Liver (tissue), 3 donors: ENCODE results near the gene SENP1.

ENCODE experiments used
- CTCF ChIP-seq: fragments of 150-350 bp; IDR thresholded peaks from 2 replicates; pipeline ENCODE4 v1.5.1; 2017; ENCODE audit warnings: improper control_type of control experiment, low read depth, low read length; ENCODE audit not compliant: missing input control
- FOXA1 ChIP-seq: IDR thresholded peaks from 2 replicates; pipeline ENCODE4 v1.6.1; 2016; ENCODE audit warnings: antibody characterized with exemption
- HNF4A ChIP-seq, 2 donors: conservative IDR thresholded peaks; 2 replicates each; pipeline ENCODE4 v1.6.1; 2016; ENCODE audit warnings: antibody characterized with exemption in 2 of 2, mild to moderate bottlenecking in 2 of 2
- JUND ChIP-seq, 2 donors: IDR thresholded peaks; 2 replicates each; pipeline ENCODE4 v1.6.1; 2016; ENCODE audit warnings: antibody characterized with exemption in 2 of 2
- RAD21 ChIP-seq, 2 donors: IDR thresholded peaks; 2 replicates each; pipeline ENCODE4 v1.6.1; 2016; ENCODE audit warnings: antibody characterized with exemption in 2 of 2, mild to moderate bottlenecking in 2 of 2
- REST ChIP-seq: IDR thresholded peaks from 2 replicates; pipeline ENCODE4 v1.6.1; 2016; ENCODE audit warnings: antibody characterized with exemption, mild to moderate bottlenecking
- RXRA ChIP-seq, 2 donors: IDR thresholded peaks; 2 replicates each; pipeline ENCODE4 v1.6.1; 2017 to 2018; ENCODE audit warnings: antibody characterized with exemption in 2 of 2, mild to moderate bottlenecking in 1 of 2
- SP1 ChIP-seq: IDR thresholded peaks from 2 replicates; pipeline ENCODE4 v1.6.1; 2018; ENCODE audit warnings: antibody characterized with exemption, mild to moderate bottlenecking
- TAF1 ChIP-seq: conservative IDR thresholded peaks from 2 replicates; pipeline ENCODE4 v1.6.1; 2016; ENCODE audit warnings: antibody characterized with exemption, mild to moderate bottlenecking
- TF ChIP-seq, protein P1 (sequence below): IDR thresholded peaks from 2 replicates; pipeline ENCODE4 v1.6.1; 2016; ENCODE audit warnings: antibody characterized with exemption
- donor health status: healthy.
- donor health status: healthy.

DNA sequence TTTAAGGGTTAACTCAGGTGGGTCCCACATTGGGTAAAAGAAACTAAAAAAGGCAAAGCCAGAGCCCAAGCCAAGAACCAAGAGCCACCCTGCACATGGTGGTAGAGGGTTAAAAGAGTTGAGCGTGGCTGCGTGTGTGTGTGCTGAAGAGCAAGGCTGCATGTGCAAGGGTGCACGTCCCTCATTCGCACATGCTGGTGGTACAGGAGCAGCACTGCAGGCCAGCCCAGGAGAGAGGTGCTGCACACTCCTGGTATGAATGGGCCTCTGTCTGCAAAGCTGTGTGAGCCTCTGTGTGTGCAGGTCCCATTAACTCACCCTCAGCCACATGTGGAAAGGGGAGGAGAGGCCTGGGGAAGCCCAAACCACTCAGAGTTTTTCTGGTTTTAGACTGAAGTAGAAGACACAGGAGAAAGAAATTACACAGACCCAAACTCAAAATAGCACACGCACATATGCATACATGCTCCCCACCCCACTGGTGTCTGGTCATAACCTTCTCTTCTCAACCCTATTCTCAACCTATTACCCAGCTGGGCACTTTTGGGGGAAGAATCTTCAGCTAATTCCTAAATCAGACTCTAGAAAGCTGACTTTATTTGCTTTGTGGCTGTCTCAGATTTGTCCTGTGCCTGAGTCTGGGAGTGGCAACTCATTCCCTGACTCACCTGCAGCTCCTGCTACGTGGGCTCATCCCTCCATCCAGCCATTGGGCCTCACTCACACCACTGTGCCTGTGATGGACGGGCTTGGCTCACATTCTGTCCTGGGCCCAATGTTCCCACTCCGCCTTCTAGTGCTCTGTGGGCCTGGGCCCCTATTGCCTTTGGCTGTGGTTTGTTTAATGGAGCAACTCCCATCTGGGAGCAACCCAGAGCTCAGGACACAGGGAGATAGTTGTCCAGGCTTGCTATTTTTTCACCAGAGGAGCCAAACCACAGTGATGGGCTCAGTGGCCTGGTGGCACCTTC lies 70.8 kb downstream of the SENP1 start:
- TF ChIP-seq CTCF: no peak
- TF ChIP-seq TAF1: no peak
- TF ChIP-seq HNF4A (conservative IDR thresholded peaks at IDR 0.05): no peak
- no peak for TF ChIP-seq RAD21 (IDR thresholded peaks at IDR 0.05)
- no peak for TF ChIP-seq REST
- no peak for TF ChIP-seq JUND (IDR thresholded peaks at IDR 0.05)
- TF ChIP-seq RXRA (IDR thresholded peaks at IDR 0.05): no peak
- TF ChIP-seq FOXA1: no peak
- TF ChIP-seq, protein P1, sequence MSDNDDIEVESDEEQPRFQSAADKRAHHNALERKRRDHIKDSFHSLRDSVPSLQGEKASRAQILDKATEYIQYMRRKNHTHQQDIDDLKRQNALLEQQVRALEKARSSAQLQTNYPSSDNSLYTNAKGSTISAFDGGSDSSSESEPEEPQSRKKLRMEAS: no peak
- TF ChIP-seq SP1: no peak
